ENCODE data around the gene ASF1A.

Gene ASF1A

GRCh38 chr6:118882314-118882905, 11.5 kb upstream of the ASF1A start:
- no peak for DNase-seq

DNA sequence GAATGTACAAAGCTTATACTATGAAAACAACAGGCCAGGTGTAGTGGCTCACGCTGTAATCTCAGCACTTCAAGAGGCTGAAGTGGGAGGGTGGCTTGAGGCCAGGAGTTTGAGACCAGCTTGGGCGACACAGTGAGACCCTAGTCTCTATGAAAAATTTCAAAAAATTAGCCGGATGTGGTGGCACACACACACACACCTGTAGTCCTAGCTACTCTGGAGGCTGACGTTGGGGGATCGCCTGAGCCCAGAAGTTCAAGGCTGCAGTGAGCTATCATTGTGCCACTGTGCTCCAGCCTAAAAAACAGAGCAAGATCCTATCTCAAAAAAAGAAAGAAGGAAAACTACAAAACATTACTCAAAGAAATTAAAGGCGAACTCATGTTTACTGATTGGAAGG, 7.3 kb upstream of the ASF1A start:
- no peak for DNase-seq

- no peak for DNase-seq
These were observed 4.8 kb upstream of the ASF1A start for GRCh38 chr6:118889163-118889562.

- peak; percentile 76 for DNase-seq
These were observed 2.8 kb upstream of the ASF1A start for GRCh38 chr6:118890997-118891790.

GRCh38 chr6:118892355-118892991, 1.5 kb upstream of the ASF1A start:
- peak; percentile 33 for DNase-seq

GRCh38 chr6:118893064-118893806, 717 bp upstream of the ASF1A start:
- DNase-seq, result peak; percentile 45

GRCh38 chr6:118894425-118895260, 691 bp downstream of the ASF1A start:
- DNase-seq, result peak; percentile 70

DNA sequence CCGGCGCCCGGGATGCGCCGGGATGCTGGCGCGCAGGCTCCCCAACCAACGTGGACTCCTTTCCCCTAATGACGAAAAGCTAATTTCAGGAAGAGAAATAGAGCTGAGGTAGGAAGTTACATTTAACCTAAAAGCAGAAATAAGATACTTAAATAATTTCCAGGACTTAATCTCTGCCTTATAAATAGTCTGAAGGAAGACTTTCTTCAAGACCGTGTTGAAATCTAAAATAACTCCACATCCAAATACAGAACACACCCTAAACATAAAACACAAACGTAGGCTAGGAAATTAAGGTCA, 1.3 kb downstream of the ASF1A start:
- DNase-seq, result no peak

GRCh38 chr6:118895859-118896258, 1.9 kb downstream of the ASF1A start:
- DNase-seq, result no peak

DNA sequence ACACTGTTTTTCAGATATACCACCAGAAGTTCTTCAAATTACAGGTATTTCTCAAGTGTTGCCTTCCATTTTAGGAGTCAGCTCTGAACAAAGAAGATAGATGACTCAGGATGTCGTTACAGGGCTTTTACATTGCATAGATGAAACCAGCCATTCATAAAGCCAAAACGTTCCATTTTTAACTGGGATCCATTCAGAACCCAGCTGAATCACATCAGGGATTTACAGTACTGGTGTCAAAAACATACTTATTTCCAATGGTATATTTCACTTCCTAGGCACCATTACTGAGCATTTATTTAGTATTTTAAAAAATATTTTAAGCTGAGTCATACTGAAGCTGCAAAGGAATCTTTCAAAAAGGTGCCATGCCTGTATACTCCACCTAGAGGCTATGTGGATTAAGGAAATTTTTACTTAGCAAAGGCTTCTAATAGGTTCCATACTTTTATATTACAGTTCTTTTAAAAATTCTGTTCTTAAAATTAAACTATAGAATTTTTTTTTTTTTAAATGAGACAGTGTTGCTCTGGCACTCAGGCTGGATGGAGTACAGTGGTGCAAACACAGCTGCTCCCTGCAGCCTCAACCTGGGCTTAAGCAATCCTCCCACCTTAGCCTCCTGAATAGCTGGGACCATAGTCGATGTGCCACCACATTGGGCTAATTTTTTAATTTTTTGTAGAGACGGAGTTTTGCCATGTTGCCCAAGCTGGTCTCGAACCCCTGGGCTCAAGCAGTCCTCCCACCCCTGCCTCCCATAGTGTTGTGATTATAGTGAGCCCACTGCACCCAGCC, 2.6 kb downstream of the ASF1A start:
- peak; percentile 67 for DNase-seq

DNA sequence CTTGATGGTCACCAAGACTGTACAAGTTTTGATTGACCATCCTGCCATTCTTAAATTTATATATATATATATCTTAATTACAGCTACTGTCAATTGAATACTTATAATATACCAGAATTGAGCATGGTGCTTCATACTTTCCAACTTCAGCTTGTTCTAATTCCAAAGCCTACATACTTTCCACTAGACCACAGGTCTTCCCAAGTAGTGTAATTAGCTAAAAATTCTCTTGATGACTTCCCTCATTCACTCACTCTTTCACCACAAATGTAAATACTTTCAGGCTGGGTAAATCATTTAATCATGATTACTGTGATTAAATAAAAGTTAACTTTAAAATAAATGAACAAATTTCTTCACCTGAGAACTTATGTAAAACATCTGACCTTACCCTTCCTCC, 3.4 kb downstream of the ASF1A start:
- no peak for DNase-seq

DNA sequence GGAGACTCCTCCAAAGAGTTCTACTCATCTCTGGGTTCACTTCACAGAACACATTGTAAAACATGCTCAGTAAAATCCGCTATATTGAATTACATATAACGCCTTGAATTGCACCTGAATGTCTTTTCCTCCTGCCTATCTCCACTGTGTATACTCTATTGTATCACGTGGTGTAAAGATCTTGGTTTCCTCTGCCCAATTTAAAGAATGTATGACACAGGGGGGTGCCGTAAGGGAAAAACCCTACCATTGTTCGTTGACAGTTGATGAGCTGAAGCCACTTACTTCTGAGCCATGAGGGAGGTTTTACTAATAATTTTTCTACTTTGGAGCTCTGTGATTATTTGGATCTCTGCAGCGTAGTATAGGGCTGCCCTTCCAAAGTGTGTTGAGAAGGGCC, 6.0 kb downstream of the ASF1A start:
- no peak for DNase-seq

- DNase-seq, result no peak
These were observed 8.8 kb downstream of the ASF1A start for GRCh38 chr6:118902726-118903125.

DNA sequence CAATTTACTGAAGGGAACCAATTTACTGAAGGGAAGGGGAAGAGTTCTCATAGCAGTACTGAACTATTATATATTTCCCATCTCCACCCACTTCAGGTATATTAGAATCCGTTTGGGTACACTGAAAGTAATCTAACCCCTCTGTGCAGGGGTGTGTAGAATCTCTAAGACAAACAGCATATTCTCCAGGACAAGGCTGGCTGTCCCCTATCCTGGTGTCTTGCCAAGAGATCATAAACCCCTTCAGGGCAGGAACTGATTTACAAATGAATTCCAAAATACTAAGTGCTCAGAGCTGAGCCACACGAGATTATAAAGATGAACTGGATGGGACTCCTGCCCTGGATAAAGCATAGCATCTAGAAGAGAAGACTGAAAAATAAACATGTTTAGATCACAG, 9.2 kb downstream of the ASF1A start:
- DNase-seq, result no peak

DNA sequence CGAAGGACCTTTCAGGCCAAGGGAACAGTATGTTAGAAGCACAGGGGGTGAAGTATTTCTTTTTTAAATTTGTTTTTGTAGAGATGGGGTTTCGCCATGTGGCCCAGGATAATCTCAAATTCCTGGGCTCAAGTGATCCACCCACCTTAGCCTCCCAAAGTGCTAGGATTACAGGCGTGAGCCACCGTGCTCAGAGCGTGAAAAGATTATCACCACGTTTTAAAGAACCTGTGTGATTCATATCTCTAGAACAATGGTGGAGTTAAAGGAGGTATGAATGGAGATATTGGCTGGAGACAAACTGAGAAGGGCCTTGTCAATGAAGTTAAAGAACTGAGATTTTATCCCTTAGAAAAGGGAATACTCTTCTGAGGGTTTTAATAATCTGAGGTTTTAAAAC, 9.7 kb downstream of the ASF1A start:
- DNase-seq, result no peak

GRCh38 chr6:118905084-118905483, 11.1 kb downstream of the ASF1A start:
- no peak for DNase-seq

GRCh38 chr6:118905851-118906250, 11.9 kb downstream of the ASF1A start:
- DNase-seq, result no peak

DNA sequence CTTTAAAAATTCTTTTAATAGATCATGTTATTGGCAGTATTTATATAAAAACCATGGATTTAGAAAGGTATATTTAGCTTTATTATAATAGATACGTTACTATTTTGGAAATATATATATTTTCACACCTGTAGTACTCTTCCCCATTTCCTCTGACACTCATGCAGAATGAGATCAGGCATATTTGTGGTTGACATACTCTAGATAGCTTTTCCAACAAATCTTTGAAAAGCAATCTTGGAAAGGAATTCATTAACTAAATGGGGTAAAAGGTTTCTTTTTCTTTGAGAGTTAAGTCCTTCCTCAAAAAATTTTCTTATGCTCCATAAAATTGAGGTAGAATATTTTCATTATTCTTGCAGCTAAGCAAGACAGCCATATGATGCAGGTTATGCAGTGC, 14.5 kb downstream of the ASF1A start:
- DNase-seq, result no peak

GRCh38 chr6:118912646-118913045, 18.7 kb downstream of the ASF1A start:
- no peak for DNase-seq

DNA sequence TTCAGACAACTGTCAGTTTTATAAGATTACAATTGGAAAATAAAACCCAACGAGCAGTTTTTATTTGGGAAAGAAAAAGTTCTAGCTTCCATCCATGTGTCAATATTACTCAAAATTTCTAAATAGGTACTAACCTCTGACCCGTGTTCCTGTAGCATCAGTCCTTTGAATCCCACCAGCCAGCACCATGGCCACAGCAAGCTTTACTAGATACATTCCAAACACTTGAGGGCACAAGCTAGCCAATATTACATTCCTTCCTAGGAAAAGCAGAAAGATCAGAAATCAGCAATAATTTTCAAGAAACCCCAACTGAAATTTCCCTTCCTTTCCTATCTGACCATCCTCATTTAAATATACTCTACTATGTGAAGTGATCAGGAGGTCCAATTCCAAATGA, 19.2 kb downstream of the ASF1A start:
- no peak for DNase-seq

- DNase-seq, result no peak
These were observed 20.6 kb downstream of the ASF1A start for GRCh38 chr6:118914598-118914997.

All from inflammatory macrophage treated with lipopolysaccharide for 4 hours (primary cell).